GM18907 (cell line): Measurements from ENCODE around the gene SLC35D3.
"Not testable (repeated sequence)": the region's sequence is repeated elsewhere in the genome, so short reads cannot be mapped to it uniquely, and the experiment has no call there.

Source experiments
- ATAC-seq: cut with Tn5 transposase; IDR thresholded peaks from one replicate; pipeline ENCODE4 v1.9.1; 2021; ENCODE audit warnings: mild to moderate bottlenecking, moderate library complexity; ENCODE audit not compliant: unreplicated experiment

SLC35D3 gene

DNA sequence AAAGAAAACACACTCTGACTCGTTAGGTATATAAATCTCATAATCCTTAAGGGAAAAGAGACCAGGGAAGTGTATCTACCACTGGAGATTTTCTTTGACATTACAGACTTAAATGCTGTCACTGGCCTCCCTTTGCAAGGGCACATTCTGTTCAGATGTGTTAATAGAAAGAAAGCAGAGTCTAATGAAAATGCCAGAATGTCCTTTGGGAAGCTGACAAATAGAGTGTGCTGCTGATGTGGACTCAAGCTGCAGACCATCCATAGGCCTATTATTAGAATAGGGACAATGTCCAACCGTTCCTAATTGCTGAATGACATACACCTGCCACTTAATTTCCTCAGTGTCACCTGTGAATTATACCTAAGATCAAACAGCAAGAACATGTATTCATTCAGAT lies 41.2 kb downstream of the SLC35D3 start:
- ATAC-seq, result no peak

DNA sequence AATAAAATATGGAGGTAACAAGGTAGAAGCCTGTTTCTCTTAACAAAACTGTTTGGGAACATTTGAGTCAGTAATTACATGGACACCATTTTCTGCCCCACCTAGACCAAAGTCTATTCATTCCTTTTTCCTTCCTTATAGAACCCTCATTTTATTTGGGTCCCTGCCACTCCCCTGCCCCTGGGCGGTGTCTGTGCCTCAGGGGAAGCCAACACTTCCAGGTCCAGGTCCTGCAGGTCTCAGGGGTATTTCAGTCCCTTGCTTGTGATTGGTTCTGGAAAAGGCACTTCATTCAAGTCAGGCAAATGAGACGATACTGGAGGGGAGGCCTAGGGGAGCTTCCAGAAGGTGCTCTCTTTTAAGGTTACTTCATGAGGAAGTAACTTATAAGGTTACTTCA lies 42.3 kb downstream of the SLC35D3 start:
- ATAC-seq, result no peak

DNA sequence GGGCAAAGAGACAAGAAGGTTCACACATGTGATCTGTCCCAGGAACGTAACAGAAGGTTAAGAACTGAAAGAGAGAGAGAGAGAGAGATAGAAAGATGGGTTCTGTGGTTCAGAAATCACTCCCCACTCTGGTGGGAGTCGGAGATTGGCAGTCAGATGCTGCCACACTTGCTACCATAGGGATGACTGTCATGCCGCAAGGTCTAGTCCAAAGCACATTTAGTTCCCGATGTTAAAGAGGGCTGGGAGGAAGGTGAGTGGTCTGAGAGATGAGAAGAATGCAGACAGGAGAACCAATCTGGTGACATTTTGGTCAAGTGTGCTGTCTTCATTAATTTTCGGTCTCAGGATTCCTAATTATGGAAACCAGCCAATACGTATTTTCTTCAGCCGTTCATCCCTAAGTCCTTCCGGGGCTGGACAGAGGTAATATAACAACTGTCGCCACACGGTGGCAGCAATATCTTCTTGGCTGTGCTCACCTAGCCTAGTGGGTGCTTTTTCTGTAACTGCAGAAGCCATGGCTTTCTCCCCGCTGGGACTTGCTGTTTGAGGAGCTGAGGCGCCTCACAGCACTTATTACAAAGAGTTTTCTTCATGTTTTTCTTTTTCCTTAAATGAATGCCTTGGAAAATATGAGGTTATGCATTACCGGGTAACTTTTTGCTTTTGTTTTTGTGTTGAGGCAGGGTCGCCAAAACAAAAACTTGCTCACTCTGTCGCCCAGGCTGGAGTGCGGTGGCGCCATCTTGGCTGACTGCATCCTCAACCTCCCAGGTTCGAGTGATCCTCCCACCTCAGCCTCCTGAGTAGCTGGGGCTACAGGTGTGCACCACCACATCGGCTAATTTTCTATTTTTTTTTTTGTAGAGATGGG lies 46.0 kb downstream of the SLC35D3 start:
- peak; percentile 91 for ATAC-seq

DNA sequence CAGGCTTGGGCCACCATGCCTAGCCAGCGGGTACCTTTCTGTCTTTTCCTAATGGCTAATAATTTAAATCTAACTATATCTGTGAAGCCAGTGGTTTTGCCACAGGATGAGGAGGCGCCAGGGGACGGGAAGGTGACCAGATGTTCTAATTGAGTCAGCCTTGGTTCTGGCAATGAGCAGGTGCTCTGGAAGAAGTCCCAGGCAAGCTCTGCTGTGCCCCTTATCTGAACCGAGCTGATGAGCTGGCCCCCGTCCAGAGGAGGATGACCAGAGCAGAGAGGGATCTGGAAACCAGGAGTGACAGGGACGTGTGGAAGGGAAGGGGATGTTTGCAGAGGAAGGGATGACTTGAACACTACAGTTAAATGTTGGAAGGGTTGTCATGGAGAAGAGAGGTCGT lies 46.7 kb downstream of the SLC35D3 start:
- no peak for ATAC-seq

DNA sequence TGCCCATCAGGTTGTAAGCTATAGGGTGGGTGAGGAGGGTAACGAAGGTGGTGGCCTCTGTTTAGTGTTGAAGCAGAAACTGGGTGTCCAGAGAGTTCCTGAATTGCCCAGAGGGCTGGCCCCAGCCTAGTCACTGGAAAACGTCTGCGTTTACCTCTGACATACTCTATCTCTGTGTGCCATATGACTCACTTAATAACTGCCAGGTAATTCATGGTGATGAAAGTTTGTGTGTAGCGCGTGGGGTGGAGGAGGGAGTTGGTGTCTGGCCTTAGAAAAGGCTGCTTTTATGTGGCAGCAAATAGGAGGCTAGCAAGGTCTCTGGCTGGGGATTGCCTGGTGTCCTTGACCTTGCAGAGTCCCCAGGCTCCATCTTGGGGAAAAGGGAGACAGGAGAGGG lies 47.3 kb downstream of the SLC35D3 start:
- ATAC-seq, result no peak

DNA sequence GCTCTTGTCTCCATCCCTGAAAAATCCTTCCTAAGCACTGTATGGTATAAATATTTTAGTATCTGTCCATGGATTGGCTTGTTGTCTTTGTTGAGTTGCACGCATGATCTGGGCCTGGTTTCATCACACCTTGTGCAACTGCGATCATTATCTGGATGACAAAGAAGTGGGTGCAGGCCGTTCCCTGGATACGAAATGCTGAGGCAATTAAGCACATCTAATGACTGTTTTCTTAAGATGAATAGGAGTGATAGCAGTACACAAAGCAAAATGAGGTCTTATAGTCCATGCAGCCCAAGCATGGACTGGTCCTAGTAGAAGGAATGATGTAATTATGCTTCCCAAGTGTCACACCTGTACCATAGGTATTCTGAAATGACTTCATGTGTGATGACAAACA lies 47.8 kb downstream of the SLC35D3 start:
- ATAC-seq, result no peak

DNA sequence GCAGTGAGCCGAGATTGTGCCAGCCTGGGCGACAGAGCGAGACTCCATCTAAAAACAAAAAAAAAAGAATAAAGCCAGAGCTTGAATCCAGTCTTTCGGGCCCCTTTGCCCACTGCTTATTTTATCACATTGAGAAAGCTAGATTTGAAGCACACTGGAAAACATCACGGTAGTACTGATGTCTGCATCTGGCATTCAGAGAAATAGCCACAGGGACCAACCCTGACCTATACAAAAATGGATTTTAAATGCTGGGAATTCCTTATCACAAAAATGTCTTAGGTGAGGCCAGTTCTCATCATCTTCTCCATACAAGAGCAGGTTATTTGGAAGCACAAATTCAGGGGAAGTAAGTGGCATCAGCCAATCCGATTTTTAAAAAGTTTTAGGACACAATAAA lies 49.5 kb downstream of the SLC35D3 start:
- ATAC-seq, result no peak

DNA sequence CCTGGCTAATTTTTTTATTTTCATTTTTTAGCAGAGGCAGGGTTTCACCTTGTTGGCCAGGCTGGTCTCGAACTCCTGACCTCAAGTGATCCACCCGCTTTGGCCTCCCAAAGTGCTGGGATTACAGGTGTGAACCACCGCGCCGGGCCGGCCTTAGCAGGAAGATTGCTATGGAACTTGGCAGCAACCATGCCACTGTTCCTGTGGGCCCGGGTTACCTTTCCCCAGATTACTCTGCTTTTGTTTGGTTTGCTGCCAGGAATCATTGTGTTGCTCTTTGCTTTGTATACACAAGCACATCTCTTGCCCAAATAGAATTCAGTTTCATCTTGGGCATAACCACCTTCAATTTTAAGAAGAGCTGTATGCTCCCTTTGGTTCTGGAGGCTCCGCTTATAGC lies 51.7 kb downstream of the SLC35D3 start:
- ATAC-seq, result not testable (repeated sequence)
